NCI-H128 (cell line): ENCODE measurements around the gene TCF7L1.

Experiments
- DNase-seq: peaks from one replicate; lab custom pipeline; 2025; ENCODE audit not compliant: unreplicated experiment; lab: John Stamatoyannopoulos, UW

Gene TCF7L1

GRCh38 chr2:85160966-85161960 is 28.1 kb downstream of the TCF7L1 start:
- no peak for DNase-seq

GRCh38 chr2:85162746-85163301 is 29.6 kb downstream of the TCF7L1 start:
- no peak for DNase-seq

- no peak for DNase-seq
Measured at GRCh38 chr2:85163675-85164074, 30.5 kb downstream of the TCF7L1 start.

- no peak for DNase-seq
Measured at GRCh38 chr2:85164145-85164569, 31.0 kb downstream of the TCF7L1 start.

GRCh38 chr2:85165088-85165690 is 32.0 kb downstream of the TCF7L1 start:
- no peak for DNase-seq

GRCh38 chr2:85166021-85166420 is 32.8 kb downstream of the TCF7L1 start:
- no peak for DNase-seq

- DNase-seq, result no peak
Measured at GRCh38 chr2:85167479-85167878, 34.3 kb downstream of the TCF7L1 start.

- DNase-seq, result no peak
Measured at GRCh38 chr2:85168942-85169341, 35.8 kb downstream of the TCF7L1 start.

GRCh38 chr2:85169581-85169980 is 36.4 kb downstream of the TCF7L1 start:
- DNase-seq, result no peak

- DNase-seq, result no peak
Measured at GRCh38 chr2:85170938-85171475, 37.8 kb downstream of the TCF7L1 start.

- DNase-seq, result no peak
Measured at GRCh38 chr2:85171916-85172315, 38.7 kb downstream of the TCF7L1 start.

- DNase-seq, result no peak
Measured at GRCh38 chr2:85173909-85174308, 40.7 kb downstream of the TCF7L1 start.

- DNase-seq, result no peak
Measured at GRCh38 chr2:85174943-85175342, 41.8 kb downstream of the TCF7L1 start.

- DNase-seq, result no peak
Measured at GRCh38 chr2:85175369-85176299, 42.4 kb downstream of the TCF7L1 start.

GRCh38 chr2:85177031-85177824 is 44.0 kb downstream of the TCF7L1 start:
- no peak for DNase-seq

- DNase-seq, result no peak
Measured at GRCh38 chr2:85178154-85178553, 45.0 kb downstream of the TCF7L1 start.

GRCh38 chr2:85178980-85179411 is 45.8 kb downstream of the TCF7L1 start:
- no peak for DNase-seq

GRCh38 chr2:85179541-85179940 is 46.3 kb downstream of the TCF7L1 start:
- DNase-seq, result no peak

GRCh38 chr2:85180322-85181133 is 47.3 kb downstream of the TCF7L1 start:
- no peak for DNase-seq
